Activated CD4-positive, CD25-positive, alpha-beta regulatory T cell treated with anti-CD3 and anti-CD28 coated beads, Interleukin-2, amount 50 U/mL, for 72 hours (primary cell): ENCODE measurements around the gene PAX2.
"Not testable (repeated sequence)": the region's sequence is repeated elsewhere in the genome, so short reads cannot be mapped to it uniquely, and the experiment has no call there.

Source experiments
- DNase-seq: peaks from one replicate; pipeline ENCODE4 v3.0.0; 2021

The PAX2 gene

GRCh38 chr10:100744987-100745881, at the start of gene PAX2:
PAX2 (plus strand) TSS chr10:100745582; CDS start chr10:100746261, 679 bp downstream.
- DNase-seq: no peak

- no peak for DNase-seq
Measured at GRCh38 chr10:100696477-100696901, 48.9 kb upstream of the PAX2 start.

- no peak for DNase-seq
Measured at GRCh38 chr10:100697070-100697469, 48.3 kb upstream of the PAX2 start.

- no peak for DNase-seq
Measured at GRCh38 chr10:100697631-100698030, 47.8 kb upstream of the PAX2 start.

- DNase-seq: not testable (repeated sequence)
Measured at GRCh38 chr10:100701704-100702103, 43.7 kb upstream of the PAX2 start.

GRCh38 chr10:100705139-100705538, 40.2 kb upstream of the PAX2 start:
- no peak for DNase-seq

- DNase-seq: no peak
Measured at GRCh38 chr10:100707261-100707848, 38.0 kb upstream of the PAX2 start.

- DNase-seq: no peak
Measured at GRCh38 chr10:100709146-100710082, 36.0 kb upstream of the PAX2 start.

- DNase-seq: no peak
Measured at GRCh38 chr10:100710151-100710871, 35.1 kb upstream of the PAX2 start.

- no peak for DNase-seq
Measured at GRCh38 chr10:100713049-100713858, 32.1 kb upstream of the PAX2 start.

- no peak for DNase-seq
Measured at GRCh38 chr10:100713859-100714565, 31.4 kb upstream of the PAX2 start.

- no peak for DNase-seq
Measured at GRCh38 chr10:100714566-100714950, 30.8 kb upstream of the PAX2 start.

- no peak for DNase-seq
Measured at GRCh38 chr10:100715101-100715444, 30.3 kb upstream of the PAX2 start.

- no peak for DNase-seq
Measured at GRCh38 chr10:100715445-100716385, 29.7 kb upstream of the PAX2 start.

- DNase-seq: no peak
Measured at GRCh38 chr10:100717166-100717565, 28.2 kb upstream of the PAX2 start.

GRCh38 chr10:100718197-100718742, 27.1 kb upstream of the PAX2 start:
- DNase-seq: no peak

GRCh38 chr10:100723180-100723579, 22.2 kb upstream of the PAX2 start:
- no peak for DNase-seq

- no peak for DNase-seq
Measured at GRCh38 chr10:100723770-100724530, 21.4 kb upstream of the PAX2 start.

- no peak for DNase-seq
Measured at GRCh38 chr10:100724531-100725027, 20.8 kb upstream of the PAX2 start.
